SW480 (cell line): Measurements from ENCODE around the gene NEIL1.

ENCODE experiments used
- DNase-seq: peaks from one replicate; pipeline ENCODE4 v3.0.0-alpha.2; 2016; ENCODE audit warnings: low spot score

NEIL1 gene

DNA sequence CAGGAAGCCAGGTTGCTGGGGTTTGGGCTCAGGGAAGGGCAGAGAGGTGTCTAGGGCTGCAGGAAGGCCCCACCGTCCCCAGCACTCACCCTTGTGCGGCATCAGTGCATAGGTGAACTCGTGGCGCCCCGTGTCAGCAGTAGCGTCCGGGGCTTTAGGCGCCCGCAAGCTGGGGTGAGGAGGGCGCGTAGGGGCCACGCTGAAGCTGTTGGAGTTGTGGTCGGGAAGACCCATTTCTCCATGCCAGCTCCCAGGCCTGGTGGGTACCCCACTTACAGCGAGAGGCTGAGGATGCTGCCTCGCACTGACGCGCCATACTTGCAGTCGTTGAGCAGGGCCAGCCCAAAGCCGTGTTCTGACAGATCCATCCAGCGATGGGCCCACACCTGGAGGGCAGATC is 9.7 kb downstream of the NEIL1 start:
- no peak for DNase-seq

GRCh38 chr15:75357976-75358673 is 11.3 kb downstream of the NEIL1 start:
- DNase-seq, result no peak

GRCh38 chr15:75358771-75359536 is 12.1 kb downstream of the NEIL1 start:
- no peak for DNase-seq

DNA sequence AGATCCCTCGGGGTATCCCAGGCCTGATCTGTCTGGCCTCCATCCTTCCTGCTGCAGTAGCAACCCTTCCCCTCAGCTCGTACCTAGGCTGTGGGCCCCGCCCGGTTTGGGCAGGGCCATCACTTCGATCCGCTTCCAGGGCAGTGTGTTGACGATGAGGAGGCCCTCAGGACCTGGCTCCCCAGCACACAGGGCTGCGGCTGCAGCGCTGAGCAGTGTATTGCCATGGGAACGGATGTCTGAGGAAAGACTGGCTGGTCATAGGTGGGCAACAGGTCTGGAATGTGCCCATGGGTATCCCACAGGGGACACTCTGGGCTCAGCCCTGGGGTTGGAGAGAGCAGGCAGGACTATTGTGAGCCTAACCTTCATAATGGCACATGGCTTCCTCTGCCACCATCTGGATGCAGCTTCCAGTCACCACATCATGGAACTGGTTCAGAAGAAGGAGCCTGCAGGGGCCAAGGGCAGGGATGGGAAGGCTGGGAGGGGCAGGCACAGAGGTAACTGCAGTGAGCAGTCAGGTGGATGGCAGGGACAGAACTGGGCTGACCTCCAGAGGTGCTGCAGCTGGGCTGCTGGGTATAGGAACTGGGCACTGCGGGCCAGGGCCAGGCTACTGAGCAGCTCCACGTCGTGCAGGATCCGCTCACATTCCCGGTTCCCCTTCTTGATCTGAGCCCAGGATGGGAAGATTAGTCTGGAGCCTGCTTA is 12.9 kb downstream of the NEIL1 start:
- DNase-seq, result no peak

- DNase-seq, result no peak
These were observed 13.6 kb downstream of the NEIL1 start for GRCh38 chr15:75360391-75360790.

DNA sequence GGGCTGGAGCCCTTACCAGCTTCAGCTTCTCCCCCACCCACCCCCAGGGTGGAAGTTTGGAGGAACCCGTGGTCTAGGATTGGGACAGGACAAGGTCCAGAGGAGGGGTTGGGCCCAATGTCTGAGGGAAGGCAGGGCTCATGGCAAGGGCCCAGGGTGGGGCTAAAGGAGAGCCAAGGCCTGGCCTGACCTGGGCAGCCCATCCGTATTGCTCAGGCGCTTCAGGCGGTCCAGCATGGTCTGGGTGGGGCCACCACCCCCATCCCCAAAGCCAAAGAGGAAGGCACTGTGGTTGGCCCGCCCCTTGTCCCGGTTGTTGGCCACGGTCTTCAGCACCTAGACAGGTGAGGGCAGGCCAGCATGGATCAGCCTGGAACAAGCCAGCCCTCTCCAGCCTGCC is 14.0 kb downstream of the NEIL1 start:
- DNase-seq, result no peak

GRCh38 chr15:75361361-75361988 is 14.6 kb downstream of the NEIL1 start:
- DNase-seq, result no peak

GRCh38 chr15:75361989-75362641 is 15.3 kb downstream of the NEIL1 start:
- DNase-seq, result no peak

DNA sequence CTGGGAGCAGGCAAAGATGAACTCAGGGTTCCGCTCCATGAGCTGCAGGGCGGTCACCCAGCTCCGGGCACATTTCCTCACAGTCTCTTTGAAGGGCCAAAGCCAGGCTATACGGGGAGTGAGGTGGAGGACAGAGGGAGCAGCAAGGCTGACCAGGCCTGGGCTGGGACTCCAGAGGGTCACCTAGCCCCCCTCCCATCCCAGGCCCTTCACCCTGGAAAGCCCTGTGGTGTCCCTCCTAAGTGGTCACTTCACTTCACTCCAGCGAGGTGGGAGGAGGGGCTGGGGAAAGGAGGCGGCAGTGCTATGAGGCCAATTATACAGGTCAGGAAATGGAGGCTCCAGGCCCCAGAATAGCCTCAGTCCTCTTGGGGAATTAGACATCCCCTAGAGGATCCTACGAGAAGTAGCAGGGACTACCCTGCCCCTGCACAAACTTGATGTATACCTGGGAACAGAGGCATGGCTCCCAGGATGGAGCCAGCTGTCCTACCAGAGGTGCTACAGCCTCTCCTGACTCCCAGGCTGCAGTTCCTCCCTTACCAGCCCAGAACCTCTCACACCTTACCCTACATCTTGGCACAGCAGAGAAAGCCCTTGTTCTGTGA is 15.9 kb downstream of the NEIL1 start:
- no peak for DNase-seq

- no peak for DNase-seq
These were observed 16.9 kb downstream of the NEIL1 start for GRCh38 chr15:75363786-75364185.

DNA sequence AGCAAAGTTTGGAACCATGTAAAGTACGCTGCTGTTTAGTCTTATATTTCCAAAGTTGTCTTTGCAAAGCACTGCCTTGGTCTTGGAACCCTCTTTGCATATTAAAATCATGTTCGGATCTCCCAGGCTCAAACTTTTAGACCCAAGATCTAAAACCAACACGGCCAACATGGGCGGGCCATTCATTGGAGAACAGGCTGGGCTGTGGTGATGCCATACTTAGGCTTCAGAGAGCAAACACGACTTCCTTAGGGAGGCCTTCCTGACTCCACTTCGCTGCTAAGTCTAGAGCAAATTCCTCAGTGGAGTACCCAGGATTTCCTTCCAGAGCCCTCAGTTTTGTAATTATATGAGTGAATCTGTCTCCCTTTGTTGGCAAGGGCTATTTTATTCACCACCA is 18.0 kb downstream of the NEIL1 start:
- DNase-seq, result no peak

DNA sequence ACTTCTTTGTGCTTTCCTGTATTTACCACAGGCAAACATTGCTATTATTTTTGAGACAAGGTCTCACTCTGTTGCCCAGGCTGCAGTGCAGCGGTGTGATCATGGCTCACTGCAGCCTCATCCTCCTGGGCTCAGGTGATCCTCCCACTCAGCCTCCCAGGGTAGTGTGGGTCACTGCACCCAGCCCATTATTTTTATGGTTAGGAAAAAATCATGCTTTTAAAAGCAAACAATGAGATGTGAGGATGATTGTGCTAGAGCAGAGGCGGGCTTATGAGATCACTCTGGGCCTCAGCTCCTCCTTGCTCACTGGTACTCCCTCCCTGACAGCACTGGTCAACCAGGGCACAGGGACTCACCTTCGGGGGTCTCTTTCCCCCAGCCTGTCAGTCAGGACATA is 19.3 kb downstream of the NEIL1 start:
- no peak for DNase-seq

GRCh38 chr15:75367006-75367405 is 20.2 kb downstream of the NEIL1 start:
- DNase-seq, result no peak

GRCh38 chr15:75367406-75367912 is 20.6 kb downstream of the NEIL1 start:
- DNase-seq, result no peak

DNA sequence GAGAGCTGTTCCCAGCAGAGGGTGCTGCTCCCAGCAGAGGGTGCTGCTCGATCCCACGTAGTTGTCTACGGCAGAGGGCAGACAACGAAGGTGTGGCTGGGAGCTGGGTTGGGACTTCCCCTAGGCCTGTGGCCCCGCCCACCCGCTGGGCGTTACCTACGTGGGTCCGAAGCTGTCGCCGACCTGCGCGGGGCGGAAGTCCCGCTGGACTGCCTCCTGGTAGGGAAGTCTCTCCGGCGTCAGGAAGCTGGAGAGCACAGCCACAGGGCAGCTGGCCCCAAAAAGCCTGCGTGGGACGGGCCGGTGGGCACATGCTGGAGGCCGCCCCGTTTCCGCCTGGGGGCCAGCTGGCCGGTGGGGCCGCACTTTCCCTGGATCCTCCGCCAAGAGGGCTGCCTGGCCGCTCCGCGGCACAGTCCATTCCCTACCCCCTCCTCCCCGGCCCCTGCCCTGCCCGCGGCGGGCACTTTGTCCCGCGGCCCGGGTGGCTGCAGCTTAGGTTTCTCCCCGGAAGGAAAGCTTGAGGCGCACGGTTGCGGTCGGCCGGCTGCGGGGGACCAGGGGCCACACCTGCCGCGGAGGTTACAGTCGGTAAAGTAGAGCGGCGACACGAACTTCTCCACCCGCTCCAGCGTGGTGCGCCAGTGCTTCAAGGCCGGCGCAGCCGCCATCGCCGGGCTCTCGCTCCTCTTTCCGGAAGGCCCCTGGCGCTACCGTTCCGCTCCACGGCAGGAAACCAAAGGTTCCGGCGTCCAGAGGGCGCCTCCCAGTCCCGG is 21.3 kb downstream of the NEIL1 start, which contains the start of gene MAN2C1:
Gene MAN2C1 (minus strand): TSS at position 695 of the 776 bp plus-strand sequence. CDS start 24 bp downstream, at position 671.
- DNase-seq, result peak; percentile 98

DNA sequence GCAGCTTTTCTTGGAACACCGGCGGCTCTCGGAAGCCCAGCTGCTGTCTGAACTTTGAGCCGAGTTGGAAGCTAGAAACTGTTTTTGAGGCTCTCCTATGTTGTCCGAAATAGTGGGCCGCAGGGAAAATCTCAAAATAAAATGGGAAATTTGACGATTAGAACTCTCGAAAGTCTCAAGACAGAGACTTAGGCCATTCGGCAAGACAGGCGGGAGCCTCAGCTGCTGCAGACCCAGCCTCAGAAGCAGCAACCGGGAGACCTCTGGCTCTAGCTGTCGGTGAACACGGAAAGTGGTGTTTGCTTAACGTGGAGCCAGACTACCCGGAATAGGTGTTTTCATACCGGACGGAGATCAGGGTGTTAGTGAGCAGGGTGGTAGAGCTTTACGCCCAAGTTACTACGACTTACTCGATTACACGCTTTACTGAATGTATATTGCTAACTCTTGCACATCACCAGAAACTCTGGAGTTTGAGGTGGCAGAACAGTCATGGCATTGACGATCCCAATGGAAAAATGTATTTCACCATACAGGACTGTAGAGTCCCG is 21.9 kb downstream of the NEIL1 start:
- DNase-seq, result peak; percentile 26

- DNase-seq, result no peak
These were observed 23.2 kb downstream of the NEIL1 start for GRCh38 chr15:75369897-75370581.

DNA sequence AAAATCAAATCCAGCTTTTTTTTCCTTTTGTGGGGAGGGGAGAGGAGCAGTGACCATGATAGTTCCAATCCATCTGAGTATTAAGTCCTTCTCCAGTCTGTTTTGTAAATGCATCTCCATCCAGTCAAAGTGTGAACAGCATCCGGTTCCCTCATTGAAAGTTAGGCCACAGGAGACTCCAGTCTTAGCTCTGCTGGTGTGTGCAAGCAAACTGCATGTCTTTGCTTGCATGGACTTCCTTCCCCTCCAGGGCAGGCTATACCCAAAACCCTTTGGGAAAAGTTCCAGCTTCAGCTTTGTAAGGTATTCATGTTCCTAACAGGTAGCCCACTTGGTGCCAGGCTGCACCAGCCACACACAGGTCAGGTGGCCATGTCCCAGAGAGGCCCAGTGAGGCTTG is 24.6 kb downstream of the NEIL1 start:
- no peak for DNase-seq

- no peak for DNase-seq
These were observed 25.3 kb downstream of the NEIL1 start for GRCh38 chr15:75371901-75372688.
